IPS-15b (cell line): ENCODE results near the gene SCD.
"Not testable (repeated sequence)": the region's sequence is repeated elsewhere in the genome, so short reads cannot be mapped to it uniquely, and the experiment has no call there.

ENCODE experiments used
- H3K27me3 ChIP-seq: one replicate; pipeline ENCODE4 v1.6.1; 2013; ENCODE audit warnings: low read length; ENCODE audit not compliant: control insufficient read depth, insufficient read depth
- H3K36me3 ChIP-seq: one replicate; pipeline ENCODE4 v1.6.1; 2013; ENCODE audit warnings: low read length; ENCODE audit not compliant: control insufficient read depth, insufficient read depth
- H3K4me1 ChIP-seq: one replicate; pipeline ENCODE4 v1.6.1; 2013; ENCODE audit warnings: mild to moderate bottlenecking, low read length; ENCODE audit not compliant: control insufficient read depth, insufficient read depth
- H3K4me3 ChIP-seq: one replicate; pipeline ENCODE4 v1.5.1; 2013; ENCODE audit warnings: low read depth, low read length
- H3K9ac ChIP-seq: one replicate; pipeline ENCODE4 v1.6.1; 2013; ENCODE audit warnings: low read depth, mild to moderate bottlenecking, low read length
- H3K9me3 ChIP-seq: one replicate; pipeline ENCODE4 v1.6.1; 2013; ENCODE audit warnings: mild to moderate bottlenecking, low read length; ENCODE audit not compliant: control insufficient read depth, insufficient read depth

Gene SCD

DNA sequence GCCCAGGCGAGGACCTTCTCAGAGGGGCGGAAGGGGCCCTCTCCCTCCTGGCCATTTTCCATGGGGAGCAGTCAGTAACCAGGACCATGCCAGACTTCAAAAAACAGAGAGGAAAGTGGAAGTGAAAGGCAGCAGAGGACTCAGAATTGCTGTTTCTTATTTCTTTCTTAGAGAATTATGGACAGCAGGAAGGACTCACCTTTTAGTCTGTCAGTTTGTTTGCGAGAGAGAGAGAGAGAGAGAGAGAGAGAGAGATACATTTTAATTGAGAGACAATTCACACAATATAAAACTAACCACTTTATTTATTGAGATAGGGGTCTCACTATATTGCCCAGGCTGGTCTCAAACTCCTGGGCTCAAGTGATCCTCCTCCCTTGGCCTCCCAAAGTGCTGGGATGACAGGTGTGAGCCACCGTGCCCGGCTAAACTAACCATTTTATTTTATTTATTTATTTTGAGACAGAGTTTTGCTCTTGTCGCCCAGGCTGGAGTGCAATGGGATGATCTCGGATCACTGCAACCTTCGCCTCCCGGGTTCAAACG lies 24.5 kb downstream of the SCD start:
- H3K36me3 ChIP-seq, result no peaks in the 10 kb centered on the region
- peaks cover 20% of the 10 kb centered on the region for H3K4me1 ChIP-seq
- H3K27me3 ChIP-seq, result no peaks in the 10 kb centered on the region
- no peaks in the 10 kb centered on the region for H3K9me3 ChIP-seq
- no peak overlapping the region for H3K4me3 ChIP-seq
- no peak overlapping the region for H3K9ac ChIP-seq

DNA sequence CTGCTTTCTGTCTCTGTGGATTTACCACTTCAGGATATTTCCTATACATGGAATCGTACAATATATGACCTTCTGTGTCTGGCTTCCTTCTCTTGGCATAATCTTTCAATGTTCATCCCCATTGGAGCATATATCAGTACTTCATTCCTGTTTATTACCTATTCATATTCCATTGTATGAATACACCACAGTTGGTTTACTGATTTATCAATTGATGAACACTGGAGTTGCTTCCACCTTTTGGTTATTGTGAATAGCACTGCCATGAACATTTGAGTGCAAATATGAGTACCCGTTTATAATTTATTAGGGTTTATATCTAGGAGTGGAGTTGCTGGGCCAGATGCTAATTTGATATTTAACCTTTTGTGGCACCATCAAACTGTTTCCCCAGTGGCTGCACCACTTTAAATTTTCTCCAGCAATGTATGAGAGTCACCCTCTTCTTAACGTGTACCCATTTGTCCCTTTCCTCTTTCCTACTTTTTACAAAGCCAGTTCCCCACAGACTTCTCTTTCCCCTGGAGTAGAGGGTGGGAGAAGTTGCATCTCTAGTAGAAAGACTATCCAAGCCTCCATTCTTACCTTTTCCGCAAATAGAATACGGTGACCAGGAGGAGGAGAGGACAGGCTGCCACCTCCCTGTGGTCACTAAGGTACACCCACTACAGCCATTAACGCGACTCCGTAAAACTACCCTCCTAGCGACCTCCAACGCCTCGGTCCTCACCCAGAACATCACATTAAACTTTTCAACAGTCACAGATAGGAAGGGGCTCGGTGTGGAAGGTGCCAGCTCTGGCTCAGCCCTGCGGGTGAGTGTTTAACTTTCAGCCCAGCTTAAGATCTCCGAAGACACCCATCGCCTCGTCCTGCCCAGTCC lies 25.6 kb downstream of the SCD start:
- H3K27me3 ChIP-seq, result no peaks in the 10 kb centered on the region
- H3K9me3 ChIP-seq, result no peaks in the 10 kb centered on the region
- peaks cover 20% of the 10 kb centered on the region for H3K4me1 ChIP-seq
- H3K4me3 ChIP-seq, result peak overlapping the region; percentile 65
- H3K36me3 ChIP-seq, result no peaks in the 10 kb centered on the region
- H3K9ac ChIP-seq, result peak overlapping the region; percentile 61

DNA sequence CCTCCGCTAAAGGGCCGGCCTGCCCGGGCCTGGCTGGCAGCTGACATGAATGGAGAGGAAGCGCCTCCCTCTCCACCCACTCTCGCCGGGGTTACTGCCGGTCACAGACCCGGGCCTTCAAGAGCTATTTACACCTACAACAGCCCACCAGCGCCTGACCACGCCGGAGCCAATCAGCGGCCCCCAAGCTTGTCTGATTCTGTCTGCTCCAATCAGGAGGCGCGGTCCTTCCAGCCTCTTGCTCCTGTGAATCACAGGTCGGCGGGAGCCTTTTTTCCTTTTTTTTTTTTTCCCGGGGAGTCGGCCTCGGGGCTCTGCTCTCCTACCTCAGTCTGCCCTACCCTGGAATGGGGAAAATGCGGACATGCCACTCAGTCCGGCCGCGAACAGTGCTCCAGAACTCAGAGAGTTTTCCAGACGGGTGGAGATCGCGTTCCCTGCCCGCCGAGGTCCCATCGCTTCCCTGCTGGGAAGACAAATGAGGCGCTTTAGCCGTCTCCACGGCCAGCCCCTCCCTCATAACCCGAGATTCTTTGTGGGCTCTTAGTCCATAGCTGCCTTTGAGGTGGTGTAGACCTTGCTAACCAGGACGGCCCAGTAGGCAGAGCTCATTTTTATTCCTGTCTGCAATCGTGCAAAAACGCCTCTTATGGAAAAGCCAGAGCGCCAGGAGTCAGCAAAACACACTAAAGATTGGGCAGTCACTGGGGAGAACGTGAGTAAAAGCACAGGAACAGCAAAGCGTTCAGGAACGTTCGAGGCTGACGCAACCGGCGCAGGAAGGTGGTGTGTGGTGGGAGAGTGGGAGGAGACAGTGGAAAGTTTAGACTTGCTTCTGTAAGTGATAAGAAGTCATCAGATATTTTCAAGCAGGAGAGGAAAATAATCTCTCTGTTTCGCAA lies 26.5 kb downstream of the SCD start:
- Histone ChIP-seq H3K9ac (peak overlapping the region; percentile 77), H3K4me3 (peak overlapping the region; percentile 65), H3K9me3 (no peaks in the 10 kb centered on the region), H3K4me1 (peaks cover 20% of the 10 kb centered on the region), H3K27me3 (no peaks in the 10 kb centered on the region), H3K36me3 (no peaks in the 10 kb centered on the region)

DNA sequence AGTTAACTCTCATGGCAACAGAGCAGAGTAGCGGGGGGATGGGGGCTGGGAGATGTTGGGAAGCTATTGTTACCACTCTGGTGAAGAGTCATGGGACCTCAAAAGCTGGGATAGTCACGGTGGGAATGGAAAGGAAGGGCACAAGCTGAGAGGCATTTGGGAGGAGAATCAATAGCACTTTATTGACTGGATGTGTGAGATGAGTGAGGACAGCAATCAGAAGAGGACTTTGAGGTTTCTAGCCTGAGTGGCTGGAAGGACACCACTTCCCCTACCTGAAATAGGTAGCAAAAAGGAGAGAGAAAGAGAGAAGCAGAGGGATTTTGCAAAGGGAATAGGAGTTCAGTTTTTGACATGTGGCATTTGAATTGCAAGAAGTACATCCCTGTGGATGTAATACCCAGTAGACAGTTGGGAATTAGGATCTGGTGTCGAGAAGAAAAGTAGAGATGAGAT lies 27.2 kb downstream of the SCD start:
- H3K9ac ChIP-seq, result peak overlapping the region; percentile 77
- H3K4me3 ChIP-seq, result peak overlapping the region; percentile 56
- H3K9me3 ChIP-seq, result no peaks in the 10 kb centered on the region
- no peaks in the 10 kb centered on the region for H3K36me3 ChIP-seq
- H3K4me1 ChIP-seq, result peaks cover 20% of the 10 kb centered on the region
- no peaks in the 10 kb centered on the region for H3K27me3 ChIP-seq

DNA sequence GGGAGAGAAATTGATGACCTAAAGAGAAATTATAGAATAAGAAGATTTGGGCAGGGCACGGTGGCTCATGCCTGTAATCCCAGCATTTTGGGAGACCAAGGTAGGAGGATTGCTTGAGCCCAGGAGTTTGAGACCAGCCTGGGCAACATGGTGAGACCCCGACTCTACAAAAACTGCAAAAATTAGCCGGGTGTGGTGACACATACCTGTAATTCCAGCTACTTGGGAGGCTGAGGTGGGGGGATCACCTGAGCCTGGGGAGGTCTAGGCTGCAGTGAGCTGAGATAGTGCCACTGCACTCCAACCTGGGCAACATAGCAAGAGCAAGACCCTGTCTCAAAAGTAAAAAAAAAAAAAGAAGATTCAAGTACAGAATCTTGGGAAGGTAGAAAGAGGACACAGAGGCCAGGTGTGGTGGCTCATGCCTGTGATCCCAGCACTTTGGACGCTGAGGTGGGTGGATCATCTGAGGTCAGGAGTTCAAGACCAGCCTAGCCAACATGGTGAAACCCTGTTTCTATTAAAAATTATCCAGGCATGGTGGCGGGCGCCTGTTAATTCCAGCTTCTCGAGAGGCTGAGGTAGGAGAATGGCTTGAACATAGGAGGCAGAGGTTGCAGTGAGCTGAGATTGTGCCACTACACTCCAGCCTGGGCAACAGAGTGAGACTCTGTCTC lies 27.8 kb downstream of the SCD start:
- H3K36me3 ChIP-seq, H3K27me3 ChIP-seq, H3K9me3 ChIP-seq, H3K9ac ChIP-seq: not testable (repeated sequence)
- peaks cover 20% of the 10 kb centered on the region for H3K4me1 ChIP-seq
- peak overlapping the region; percentile 56 for H3K4me3 ChIP-seq

DNA sequence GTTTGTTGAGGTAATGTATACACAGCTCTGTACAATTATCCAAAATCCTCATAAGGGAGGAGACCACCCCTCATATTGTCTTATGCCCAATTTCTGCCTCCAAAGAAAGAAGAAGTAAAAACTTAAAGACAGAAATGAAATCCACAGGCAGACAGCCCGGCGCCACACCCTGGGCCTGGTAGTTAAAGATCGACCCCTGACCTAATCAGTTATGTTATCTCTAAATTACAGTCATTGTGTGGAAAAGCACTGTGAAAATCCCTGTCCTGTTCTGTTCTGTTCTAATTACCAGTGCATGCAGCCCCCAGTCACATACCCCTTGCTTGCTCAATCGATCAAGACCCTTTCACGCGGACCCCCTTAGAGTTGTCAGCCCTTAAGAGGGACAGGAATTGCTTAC lies 29.6 kb downstream of the SCD start:
- not testable (repeated sequence) for H3K36me3 ChIP-seq, H3K27me3 ChIP-seq, H3K4me1 ChIP-seq, H3K9me3 ChIP-seq, H3K4me3 ChIP-seq, H3K9ac ChIP-seq

DNA sequence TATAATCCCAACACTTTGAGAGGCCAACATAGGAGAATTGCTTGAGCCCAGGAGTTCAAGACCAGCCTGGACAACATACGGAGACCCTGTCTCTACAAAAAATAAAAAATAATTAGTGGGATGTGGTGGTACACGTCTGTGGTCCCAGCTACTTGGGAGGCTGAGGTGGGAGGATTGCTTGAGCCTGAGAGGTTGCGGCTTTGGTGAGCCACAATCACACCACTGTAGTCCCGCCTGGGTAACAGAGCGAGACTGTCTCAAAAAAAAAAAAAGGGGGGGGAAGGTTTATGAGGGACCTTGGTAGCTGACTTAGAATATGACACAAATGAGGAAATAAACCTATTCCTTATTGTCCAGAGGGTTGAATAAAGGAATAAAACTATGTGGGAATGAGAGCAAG lies 30.8 kb downstream of the SCD start:
- Histone ChIP-seq H3K9ac (no peak overlapping the region), H3K36me3 (peaks cover 5% of the 10 kb centered on the region), H3K4me1 (peaks cover 1% of the 10 kb centered on the region), H3K4me3 (no peak overlapping the region), H3K27me3 (no peaks in the 10 kb centered on the region), H3K9me3 (no peaks in the 10 kb centered on the region)

DNA sequence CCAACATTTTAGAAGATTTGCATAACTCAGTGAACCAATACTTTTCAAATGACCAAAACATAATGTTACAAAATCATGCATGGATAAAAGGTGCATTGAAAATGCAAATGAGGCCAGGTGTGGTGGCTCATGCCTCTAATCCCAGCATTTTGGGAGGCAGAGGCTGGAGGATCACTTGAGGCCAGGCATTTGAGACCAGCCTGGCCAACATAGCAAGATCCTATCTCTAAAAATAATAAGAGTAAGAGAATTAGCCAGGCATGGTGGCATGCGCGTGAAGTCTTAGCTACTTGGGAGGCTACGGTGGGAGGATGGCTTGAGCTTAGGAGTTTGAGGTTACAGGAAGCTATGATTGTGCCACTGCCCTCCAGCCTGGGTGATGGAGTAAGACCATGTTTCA lies 33.4 kb downstream of the SCD start:
- peaks cover 7% of the 10 kb centered on the region for H3K36me3 ChIP-seq
- H3K9ac ChIP-seq, result no peak overlapping the region
- H3K9me3 ChIP-seq, result no peaks in the 10 kb centered on the region
- H3K4me1 ChIP-seq, result no peaks in the 10 kb centered on the region
- no peaks in the 10 kb centered on the region for H3K27me3 ChIP-seq
- H3K4me3 ChIP-seq, result no peak overlapping the region

DNA sequence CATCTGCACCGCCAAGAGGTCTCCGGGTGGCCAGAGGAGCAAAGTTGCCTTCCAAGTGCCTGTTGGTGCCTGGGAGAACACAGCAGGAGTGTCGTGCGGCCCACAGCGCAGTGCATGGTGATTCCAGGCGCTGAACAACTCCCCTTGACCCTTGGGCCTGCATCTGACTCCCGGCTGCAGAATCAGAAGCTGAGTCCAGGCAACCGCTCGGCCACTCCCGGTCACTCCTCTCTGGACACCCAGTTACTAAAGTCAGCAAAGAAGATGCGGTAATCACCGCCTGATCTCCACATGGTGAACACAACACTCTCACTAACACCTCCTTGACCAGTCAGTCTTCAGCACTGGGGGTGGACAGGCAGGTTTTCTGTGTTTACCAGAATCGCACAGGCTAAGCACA lies 35.5 kb downstream of the SCD start:
- no peaks in the 10 kb centered on the region for H3K9me3 ChIP-seq
- H3K27me3 ChIP-seq, result no peaks in the 10 kb centered on the region
- no peak overlapping the region for H3K4me3 ChIP-seq
- H3K9ac ChIP-seq, result no peak overlapping the region
- H3K36me3 ChIP-seq, result peaks cover 7% of the 10 kb centered on the region
- H3K4me1 ChIP-seq, result no peaks in the 10 kb centered on the region

DNA sequence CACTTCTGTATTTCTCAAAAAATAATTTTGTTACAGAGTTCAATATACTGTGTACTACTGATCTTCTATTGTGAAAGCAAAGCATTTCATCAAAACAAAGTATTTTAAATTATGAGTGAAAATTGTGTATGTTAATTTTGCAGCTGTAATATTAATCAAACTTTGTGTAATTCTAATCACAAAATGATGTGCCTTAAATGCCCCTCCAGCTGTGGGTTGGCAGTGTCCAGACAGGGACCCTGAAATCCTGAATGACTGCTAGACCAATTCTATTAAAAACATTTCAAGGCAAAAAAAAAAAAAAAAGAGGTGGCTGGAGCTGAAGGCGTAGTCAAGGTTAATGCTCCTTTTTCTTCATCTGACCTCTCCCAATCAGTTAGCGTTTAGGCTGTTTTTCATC lies 36.2 kb downstream of the SCD start:
- H3K4me3 ChIP-seq, result no peak overlapping the region
- H3K9me3 ChIP-seq, result no peaks in the 10 kb centered on the region
- H3K27me3 ChIP-seq, result no peaks in the 10 kb centered on the region
- no peak overlapping the region for H3K9ac ChIP-seq
- H3K36me3 ChIP-seq, result peaks cover 7% of the 10 kb centered on the region
- no peaks in the 10 kb centered on the region for H3K4me1 ChIP-seq
